IMR-90 (cell line): ENCODE data around the gene LDHAL6B. TPM values are rescaled to one million over a fixed set of nuclear protein-coding genes. Genes with fewer than 3 reads are reported as not detected.

ENCODE experiments used
- ATAC-seq: fragments of 200-7000 bp; cut with Tn5 transposase; 2 replicates; pipeline ENCODE4 v1.9.1; 2020; ENCODE audit warnings: low read depth, mild to moderate bottlenecking, moderate library complexity
- BruUV-seq: library from RNA; stranded (reverse); fragments of 400-500 nt; replicated peaks from 2 replicates; lab custom pipeline; 2021; lab: Mats Ljungman, UMichigan
- CTCF ChIA-PET: fragments of 300-600 bp; formaldehyde crosslinking; extraction: SDS; loops from one replicate; lab custom pipeline; 2021; ENCODE audit warnings: antibody characterized with exemption; lab: Yijun Ruan, JAX
- POLR2A ChIA-PET: fragments of 300-600 bp; sonication (Branson Sonifier 250); formaldehyde crosslinking; loops from one replicate; lab custom pipeline; 2022; ENCODE audit warnings: antibody characterized with exemption; ENCODE audit not compliant: unreplicated experiment; lab: Charles Lee
- DNase-seq: peaks from one replicate; pipeline ENCODE4 v3.0.0; 2013
- H2AFZ ChIP-seq: replicated peaks from 2 replicates; pipeline ENCODE3; 2013; ENCODE audit warnings: low read length, mild to moderate bottlenecking; ENCODE audit not compliant: poor library complexity
- H2AK5ac ChIP-seq: 2 replicates; pipeline ENCODE4 v1.6.1; 2013; ENCODE audit warnings: low read depth, low read length, inconsistent platforms
- H2AK9ac ChIP-seq: replicated peaks from 2 replicates; pipeline ENCODE3; 2013; ENCODE audit warnings: mild to moderate bottlenecking, low read depth, low read length, moderate library complexity; ENCODE audit not compliant: poor library complexity
- H2BK120ac ChIP-seq: 2 replicates; pipeline ENCODE4 v1.6.1; 2013; ENCODE audit warnings: low read depth, low read length, inconsistent platforms
- H2BK15ac ChIP-seq: 3 replicates; pipeline ENCODE4 v1.6.1; 2013; ENCODE audit warnings: low read depth, low read length, inconsistent platforms
- H2BK20ac ChIP-seq: 2 replicates; pipeline ENCODE4 v1.6.1; 2013; ENCODE audit warnings: low read depth, mild to moderate bottlenecking, inconsistent platforms, low read length, moderate library complexity
- H2BK5ac ChIP-seq: 2 replicates; pipeline ENCODE4 v1.6.1; 2013; ENCODE audit warnings: mild to moderate bottlenecking, low read depth, low read length, inconsistent platforms; ENCODE audit not compliant: poor library complexity, severe bottlenecking
- H3K14ac ChIP-seq: replicated peaks from 2 replicates; pipeline ENCODE4 v1.6.1; 2013; ENCODE audit warnings: low read depth, low read length, inconsistent platforms
- H3K18ac ChIP-seq: 2 replicates; pipeline ENCODE4 v1.6.1; 2013; ENCODE audit warnings: low read depth, low read length, control low read depth
- H3K23ac ChIP-seq: 2 replicates; pipeline ENCODE4 v1.6.1; 2013; ENCODE audit warnings: low read depth, low read length, inconsistent platforms
- H3K27ac ChIP-seq: 2 replicates; pipeline ENCODE4 v1.5.1; 2013; ENCODE audit warnings: mild to moderate bottlenecking, control low read depth, low read length; ENCODE audit not compliant: insufficient read depth
- H3K27me3 ChIP-seq: 2 replicates; pipeline ENCODE4 v1.6.1; 2013; ENCODE audit warnings: low read length; ENCODE audit not compliant: control insufficient read depth, insufficient read depth
- H3K36me3 ChIP-seq: 2 replicates; pipeline ENCODE4 v1.6.1; 2013; ENCODE audit warnings: low read length, mixed read lengths; ENCODE audit not compliant: control insufficient read depth, insufficient read depth
- H3K4ac ChIP-seq: 2 replicates; pipeline ENCODE4 v1.6.1; 2013; ENCODE audit warnings: low read depth, low read length, inconsistent platforms
- H3K4me1 ChIP-seq: 2 replicates; pipeline ENCODE4 v1.6.1; 2013; ENCODE audit warnings: low read length, mixed read lengths; ENCODE audit not compliant: control insufficient read depth, insufficient read depth
- H3K4me2 ChIP-seq: 2 replicates; pipeline ENCODE4 v1.6.1; 2013; ENCODE audit warnings: low read depth, mild to moderate bottlenecking, control low read depth, low read length, moderate library complexity
- H3K4me3 ChIP-seq: 2 replicates; pipeline ENCODE4 v1.5.1; 2013; ENCODE audit warnings: low read depth, mild to moderate bottlenecking, control low read depth, low read length, moderate library complexity; ENCODE audit not compliant: insufficient read depth
- H3K56ac ChIP-seq: 2 replicates; pipeline ENCODE4 v1.6.1; 2013; ENCODE audit warnings: low read length, inconsistent platforms; ENCODE audit not compliant: insufficient read depth; ENCODE audit errors: extremely low read depth
- H3K79me1 ChIP-seq, 2 experiments: 2 replicates each; pipeline ENCODE4 v1.6.1; 2013; ENCODE audit warnings: low read length in 2 of 2, inconsistent platforms in 1 of 2, low read depth in 1 of 2
- H3K9ac ChIP-seq: 2 replicates; pipeline ENCODE4 v1.6.1; 2013; ENCODE audit warnings: low read depth, low read length, control low read depth
- H3K9me1 ChIP-seq: 2 replicates; pipeline ENCODE4 v1.6.1; 2013; ENCODE audit warnings: low read length, inconsistent platforms; ENCODE audit not compliant: insufficient read depth
- H3K9me3 ChIP-seq: 2 replicates; pipeline ENCODE4 v1.6.1; 2013; ENCODE audit warnings: low read length; ENCODE audit not compliant: control insufficient read depth, insufficient read depth
- H4K20me1 ChIP-seq: 2 replicates; pipeline ENCODE4 v1.6.1; 2013; ENCODE audit warnings: low read length, inconsistent platforms; ENCODE audit not compliant: insufficient read depth
- H4K5ac ChIP-seq: 2 replicates; pipeline ENCODE4 v1.6.1; 2013; ENCODE audit warnings: mild to moderate bottlenecking, low read depth, low read length, control low read depth
- H4K8ac ChIP-seq, 2 experiments: 2 replicates each; pipeline ENCODE4 v1.6.1; 2013; ENCODE audit warnings: low read depth in 2 of 2, low read length in 2 of 2, control low read depth in 1 of 2, inconsistent platforms in 1 of 2
- H4K91ac ChIP-seq: 2 replicates; pipeline ENCODE4 v1.6.1; 2013; ENCODE audit warnings: low read depth, low read length, inconsistent platforms; ENCODE audit not compliant: insufficient read depth
- CEBPB ChIP-seq: IDR thresholded peaks from 2 replicates; pipeline ENCODE4 v1.6.1; 2012; ENCODE audit warnings: low read depth, low read length, improper control_type of control experiment
- FOS ChIP-seq: fragments of 150-350 bp; IDR thresholded peaks from 2 replicates; pipeline ENCODE4 v1.6.1; 2016; ENCODE audit warnings: low read depth, low read length
- MAFK ChIP-seq: IDR thresholded peaks from 2 replicates; pipeline ENCODE4 v1.6.1; 2012; ENCODE audit warnings: low read depth, low read length, improper control_type of control experiment
- MAZ ChIP-seq: IDR thresholded peaks from 2 replicates; pipeline ENCODE4 v1.6.1; 2012; ENCODE audit warnings: low read depth, mild to moderate bottlenecking, low read length, improper control_type of control experiment, moderate library complexity, borderline replicate concordance
- MXI1 ChIP-seq: IDR thresholded peaks from 2 replicates; pipeline ENCODE4 v1.6.1; 2012; ENCODE audit warnings: low read depth, mild to moderate bottlenecking, low read length, moderate library complexity, borderline replicate concordance
- NFE2L2 ChIP-seq: fragments of 150-350 bp; IDR thresholded peaks from 2 replicates; pipeline ENCODE4 v1.6.1; 2016; ENCODE audit warnings: low read depth, mild to moderate bottlenecking, low read length
- POLR2A ChIP-seq: IDR thresholded peaks from 2 replicates; pipeline ENCODE4 v1.6.1; 2012; ENCODE audit warnings: mild to moderate bottlenecking, low read depth, low read length
- RAD21 ChIP-seq: IDR thresholded peaks from 2 replicates; pipeline ENCODE4 v1.6.1; 2012; ENCODE audit warnings: low read length, improper control_type of control experiment
- RCOR1 ChIP-seq: IDR thresholded peaks from 2 replicates; pipeline ENCODE4 v1.6.1; 2012; ENCODE audit warnings: mild to moderate bottlenecking, low read length, improper control_type of control experiment; ENCODE audit not compliant: insufficient replicate concordance
- RFX5 ChIP-seq: IDR thresholded peaks from 2 replicates; pipeline ENCODE4 v1.8.0; 2012; ENCODE audit warnings: low read depth, mild to moderate bottlenecking, low read length, moderate library complexity
- SMC3 ChIP-seq: fragments of 150-350 bp; IDR thresholded peaks from 2 replicates; pipeline ENCODE4 v1.6.1; 2016; ENCODE audit warnings: low read depth, mild to moderate bottlenecking, antibody characterized with exemption, low read length, moderate library complexity
- WGBS, 2 experiments: methylation state at CpG; one replicate each; pipeline versions ENCODE4 v1.1.5 to v1.1.7; 2013; ENCODE audit warnings: missing lambda C conversion rate in 2 of 2; ENCODE audit not compliant: insufficient read length in 1 of 2; ENCODE audit errors: extremely low coverage in 2 of 2; 5-methylcytosine and 5-hydroxymethylcytosine counted together
- dilution Hi-C: fragments of 300-500 bp; cut with HindIII; formaldehyde crosslinking; loops from one replicate; pipeline ENCODE4 v1.14.3; 2018; ENCODE audit warnings: low sequenced_read_pairs; ENCODE audit not compliant: unreplicated experiment
- in situ Hi-C: fragments of 300-500 bp; cut with MboI; formaldehyde crosslinking; loops from 3 replicates; pipeline ENCODE4 v1.14.3; 2019; ENCODE audit warnings: low sequenced_read_pairs, inconsistent platforms, mixed read lengths
- intact Hi-C: fragments of 100-400 bp; cut with micrococcal nuclease; formaldehyde crosslinking; loops from 2 replicates; pipeline ENCODE4 v1.10.0; 2022
- polyA plus RNA-seq, 3 experiments: library from polyadenylated mRNA; depleted of rRNA; stranded (reverse); fragments of >200 nt; gene quantifications; 2 replicates each; pipeline ENCODE4 v1.2.3, GENCODE V29; 2012; ENCODE audit warnings: low replicate concordance in 1 of 3
- total RNA-seq: library from RNA; depleted of rRNA; stranded (reverse); fragments of >200 nt; gene quantifications from 2 replicates; pipeline ENCODE4 v1.2.3, GENCODE V29; 2012
- TF ChIP-seq, protein P1 (sequence below): fragments of 150-350 bp; IDR thresholded peaks from 2 replicates; pipeline ENCODE4 v1.6.1; 2016; ENCODE audit warnings: low read depth, mild to moderate bottlenecking, low read length, moderate library complexity, borderline replicate concordance
- TF ChIP-seq, protein P2 (sequence below): conservative IDR thresholded peaks from 2 replicates; pipeline ENCODE4 v1.5.1; 2012; ENCODE audit warnings: mild to moderate bottlenecking, low read depth, low read length, improper control_type of control experiment
- TF ChIP-seq, protein P3 (sequence below): fragments of 150-350 bp; IDR thresholded peaks from 2 replicates; pipeline ENCODE4 v1.6.1; 2017; ENCODE audit warnings: mild to moderate bottlenecking, antibody characterized with exemption, low read length, low read depth

The LDHAL6B gene
- total and polyA plus RNA-seq, 2 of the 4 experiments (the other 2 are of a cell fraction) = not detected

GRCh38 chr15:59159210-59159609, 47.4 kb upstream of the LDHAL6B start:
- H3K79me1 ChIP-seq = no peaks in the 10 kb centered on the region
- in situ Hi-C loops = no loop called here
- no peak overlapping the region for H3K4ac ChIP-seq
- H2BK120ac ChIP-seq = no peak overlapping the region
- no peak overlapping the region for H3K4me3 ChIP-seq
- no peak overlapping the region for H4K91ac ChIP-seq
- H3K36me3 ChIP-seq = peaks cover 26% of the 10 kb centered on the region
- DNase-seq (no peak), ATAC-seq (no peak)
- no peak overlapping the region for H3K56ac ChIP-seq
- H2BK15ac ChIP-seq = no peak overlapping the region
- H3K14ac ChIP-seq = no peak overlapping the region
- no peak overlapping the region for H3K23ac ChIP-seq
- H4K20me1 ChIP-seq = no peaks in the 10 kb centered on the region
- no peaks in the 10 kb centered on the region for H3K9me3 ChIP-seq
- H2BK20ac ChIP-seq = no peak overlapping the region
- no peak overlapping the region for H2AK5ac ChIP-seq
- no peak overlapping the region for H2AFZ ChIP-seq
- H3K4me1 ChIP-seq = no peaks in the 10 kb centered on the region
- no TSS peak for BruUV-seq
- no peak overlapping the region for H3K18ac ChIP-seq
- no peak overlapping the region for H3K4me2 ChIP-seq
- ChIA-PET CTCF (no interaction called here), POLR2A (no interaction called here)
- TF ChIP-seq RAD21 = no peak
- TF ChIP-seq, protein P1, sequence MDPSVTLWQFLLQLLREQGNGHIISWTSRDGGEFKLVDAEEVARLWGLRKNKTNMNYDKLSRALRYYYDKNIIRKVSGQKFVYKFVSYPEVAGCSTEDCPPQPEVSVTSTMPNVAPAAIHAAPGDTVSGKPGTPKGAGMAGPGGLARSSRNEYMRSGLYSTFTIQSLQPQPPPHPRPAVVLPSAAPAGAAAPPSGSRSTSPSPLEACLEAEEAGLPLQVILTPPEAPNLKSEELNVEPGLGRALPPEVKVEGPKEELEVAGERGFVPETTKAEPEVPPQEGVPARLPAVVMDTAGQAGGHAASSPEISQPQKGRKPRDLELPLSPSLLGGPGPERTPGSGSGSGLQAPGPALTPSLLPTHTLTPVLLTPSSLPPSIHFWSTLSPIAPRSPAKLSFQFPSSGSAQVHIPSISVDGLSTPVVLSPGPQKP = no peak
- no peak for TF ChIP-seq POLR2A
- TF ChIP-seq NFE2L2 = no peak
- TF ChIP-seq, protein P2, sequence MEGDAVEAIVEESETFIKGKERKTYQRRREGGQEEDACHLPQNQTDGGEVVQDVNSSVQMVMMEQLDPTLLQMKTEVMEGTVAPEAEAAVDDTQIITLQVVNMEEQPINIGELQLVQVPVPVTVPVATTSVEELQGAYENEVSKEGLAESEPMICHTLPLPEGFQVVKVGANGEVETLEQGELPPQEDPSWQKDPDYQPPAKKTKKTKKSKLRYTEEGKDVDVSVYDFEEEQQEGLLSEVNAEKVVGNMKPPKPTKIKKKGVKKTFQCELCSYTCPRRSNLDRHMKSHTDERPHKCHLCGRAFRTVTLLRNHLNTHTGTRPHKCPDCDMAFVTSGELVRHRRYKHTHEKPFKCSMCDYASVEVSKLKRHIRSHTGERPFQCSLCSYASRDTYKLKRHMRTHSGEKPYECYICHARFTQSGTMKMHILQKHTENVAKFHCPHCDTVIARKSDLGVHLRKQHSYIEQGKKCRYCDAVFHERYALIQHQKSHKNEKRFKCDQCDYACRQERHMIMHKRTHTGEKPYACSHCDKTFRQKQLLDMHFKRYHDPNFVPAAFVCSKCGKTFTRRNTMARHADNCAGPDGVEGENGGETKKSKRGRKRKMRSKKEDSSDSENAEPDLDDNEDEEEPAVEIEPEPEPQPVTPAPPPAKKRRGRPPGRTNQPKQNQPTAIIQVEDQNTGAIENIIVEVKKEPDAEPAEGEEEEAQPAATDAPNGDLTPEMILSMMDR = no peak
- TF ChIP-seq, protein P3, sequence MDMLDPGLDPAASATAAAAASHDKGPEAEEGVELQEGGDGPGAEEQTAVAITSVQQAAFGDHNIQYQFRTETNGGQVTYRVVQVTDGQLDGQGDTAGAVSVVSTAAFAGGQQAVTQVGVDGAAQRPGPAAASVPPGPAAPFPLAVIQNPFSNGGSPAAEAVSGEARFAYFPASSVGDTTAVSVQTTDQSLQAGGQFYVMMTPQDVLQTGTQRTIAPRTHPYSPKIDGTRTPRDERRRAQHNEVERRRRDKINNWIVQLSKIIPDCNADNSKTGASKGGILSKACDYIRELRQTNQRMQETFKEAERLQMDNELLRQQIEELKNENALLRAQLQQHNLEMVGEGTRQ = no peak
- TF ChIP-seq MXI1 = no peak
- TF ChIP-seq CEBPB = no peak
- TF ChIP-seq SMC3 = no peak
- TF ChIP-seq FOS = no peak
- no peak for TF ChIP-seq RCOR1
- no peak for TF ChIP-seq MAFK
- no peak for TF ChIP-seq MAZ
- TF ChIP-seq RFX5 = no peak
- H3K27ac ChIP-seq = no peak overlapping the region
- no peak overlapping the region for H3K9ac ChIP-seq
- H3K27me3 ChIP-seq = no peaks in the 10 kb centered on the region
- no peak overlapping the region for H4K5ac ChIP-seq
- H2AK9ac ChIP-seq = no peak overlapping the region
- dilution Hi-C loops = no loop called here
- WGBS, 2 experiments = no CpG with 5 or more reads among the region's 9 CpGs
- intact Hi-C loops = no loop called here
- H3K9me1 ChIP-seq = 0 out of 2 replicates have a peak, but pooled peaks cover 2% of the 10 kb centered on the region
- H4K8ac ChIP-seq = no peak overlapping the region
- no peak overlapping the region for H2BK5ac ChIP-seq
